Neural cell (in vitro differentiated cells): Measurements from ENCODE around the gene EIF4E2. TPM values are rescaled to one million over a fixed set of nuclear protein-coding genes. Genes with fewer than 3 reads are reported as not detected.

Experiments used
- H2AFZ ChIP-seq: fragments of 200-600, 300-800 bp; sonication (generic), shearing (Covaris generic); 2 replicates; pipeline ENCODE4 v1.6.0; 2014; ENCODE audit warnings: low read depth, mild to moderate bottlenecking, antibody characterized with exemption, low read length, moderate library complexity
- H3F3A ChIP-seq: fragments of 200-600 bp; shearing (Covaris generic); 2 replicates; pipeline ENCODE4 v1.6.1; 2016; ENCODE audit warnings: mild to moderate bottlenecking, moderate library complexity, mixed read lengths, antibody characterized with exemption, low read length; ENCODE audit not compliant: insufficient read depth, poor library complexity, severe bottlenecking
- H3K27ac ChIP-seq: fragments of 200-600, 300-800 bp; sonication (generic), shearing (Covaris generic); 2 replicates; pipeline ENCODE4 v1.5.1; 2014; ENCODE audit warnings: mild to moderate bottlenecking, low read length, moderate library complexity
- H3K27me3 ChIP-seq: fragments of 300-800, 200-600 bp; sonication (generic), shearing (Covaris generic); 2 replicates; pipeline ENCODE4 v1.6.0; 2014; ENCODE audit warnings: mild to moderate bottlenecking, low read depth, low read length, moderate library complexity; ENCODE audit not compliant: insufficient read depth
- H3K36me3 ChIP-seq: fragments of 300-800, 200-600 bp; sonication (generic), shearing (Covaris generic); 2 replicates; pipeline ENCODE4 v1.5.1; 2014; ENCODE audit warnings: mild to moderate bottlenecking, antibody characterized with exemption, low read length, moderate library complexity; ENCODE audit not compliant: insufficient read depth
- H3K4me2 ChIP-seq: fragments of 300-800, 200-600 bp; sonication (generic), shearing (Covaris generic); 2 replicates; pipeline ENCODE4 v1.6.0; 2014; ENCODE audit warnings: mild to moderate bottlenecking, low read length
- H3K4me3 ChIP-seq: fragments of 300-800, 200-600 bp; sonication (generic), shearing (Covaris generic); 2 replicates; pipeline ENCODE4 v1.5.1; 2014; ENCODE audit warnings: mild to moderate bottlenecking, low read length, moderate library complexity
- H3K79me2 ChIP-seq: fragments of 200-600 bp; shearing (Covaris generic); replicated peaks from 2 replicates; pipeline ENCODE4 v1.6.0; 2014; ENCODE audit warnings: mild to moderate bottlenecking, low read length, moderate library complexity; ENCODE audit not compliant: insufficient read depth
- H3K9ac ChIP-seq: fragments of 300-800, 200-600 bp; sonication (generic), shearing (Covaris generic); 2 replicates; pipeline ENCODE4 v1.6.1; 2016; ENCODE audit warnings: mild to moderate bottlenecking, low read length, mixed read lengths
- H3K9me2 ChIP-seq: fragments of 200-600 bp; shearing (Covaris generic); 2 replicates; pipeline ENCODE4 v1.6.1; 2016; ENCODE audit warnings: mild to moderate bottlenecking, low read length, mixed read lengths; ENCODE audit not compliant: insufficient read depth
- H3K9me3 ChIP-seq: fragments of 200-600, 300-800 bp; sonication (generic), shearing (Covaris generic); 2 replicates; pipeline ENCODE4 v1.6.1; 2016; ENCODE audit warnings: mild to moderate bottlenecking, mixed run types, low read length, moderate library complexity, mixed read lengths
- H4K20me1 ChIP-seq: fragments of 200-600 bp; shearing (Covaris generic); 2 replicates; pipeline ENCODE4 v1.6.1; 2016; ENCODE audit warnings: mild to moderate bottlenecking, mixed run types; ENCODE audit not compliant: insufficient read depth
- CTCF ChIP-seq: fragments of 450-650 bp; IDR thresholded peaks from 2 replicates; pipeline ENCODE4 v1.5.1; 2014; ENCODE audit warnings: antibody characterized with exemption, mild to moderate bottlenecking, moderate library complexity; ENCODE audit not compliant: poor library complexity, severe bottlenecking
- EP300 ChIP-seq: fragments of 450-650 bp; conservative IDR thresholded peaks from 2 replicates; pipeline ENCODE4 v1.6.1; 2014; ENCODE audit warnings: antibody characterized with exemption, mild to moderate bottlenecking, moderate library complexity; ENCODE audit not compliant: poor library complexity, severe bottlenecking
- EZH2 ChIP-seq: fragments of 200-600, 300-800 bp; shearing (Covaris generic), sonication (generic); IDR thresholded peaks from 2 replicates; pipeline ENCODE4 v1.6.1; 2014; ENCODE audit warnings: antibody characterized with exemption, low read length, borderline replicate concordance, mild to moderate bottlenecking; ENCODE audit not compliant: insufficient read depth, poor library complexity, severe bottlenecking
- MXI1 ChIP-seq: fragments of 450-650 bp; conservative IDR thresholded peaks from 2 replicates; pipeline ENCODE4 v1.6.1; 2014; ENCODE audit warnings: antibody characterized with exemption, mild to moderate bottlenecking; ENCODE audit not compliant: poor library complexity, severe bottlenecking
- POLR2AphosphoS5 ChIP-seq: IDR thresholded peaks from 2 replicates; pipeline ENCODE4 v1.6.1; 2012
- RAD21 ChIP-seq: fragments of 450-650 bp; conservative IDR thresholded peaks from 2 replicates; pipeline ENCODE4 v1.6.1; 2014; ENCODE audit warnings: antibody characterized with exemption, mild to moderate bottlenecking, moderate library complexity
- REST ChIP-seq: IDR thresholded peaks from 2 replicates; pipeline ENCODE4 v1.6.1; 2012; ENCODE audit warnings: borderline replicate concordance
- SMC3 ChIP-seq: fragments of 450-650 bp; conservative IDR thresholded peaks from 2 replicates; pipeline ENCODE4 v1.6.1; 2014; ENCODE audit warnings: antibody characterized with exemption, mild to moderate bottlenecking, moderate library complexity; ENCODE audit not compliant: poor library complexity
- TAF1 ChIP-seq: IDR thresholded peaks from 2 replicates; pipeline ENCODE4 v1.6.1; 2012; ENCODE audit warnings: low read depth
- polyA plus RNA-seq: library from polyadenylated mRNA; depleted of rRNA; stranded (reverse); fragments of >200 nt; gene quantifications from 2 replicates; pipeline ENCODE4 v1.2.3, GENCODE V29; 2014

EIF4E2 gene
- polyA plus RNA-seq, 1 donor from 2014 or later, result 57.6 TPM

DNA sequence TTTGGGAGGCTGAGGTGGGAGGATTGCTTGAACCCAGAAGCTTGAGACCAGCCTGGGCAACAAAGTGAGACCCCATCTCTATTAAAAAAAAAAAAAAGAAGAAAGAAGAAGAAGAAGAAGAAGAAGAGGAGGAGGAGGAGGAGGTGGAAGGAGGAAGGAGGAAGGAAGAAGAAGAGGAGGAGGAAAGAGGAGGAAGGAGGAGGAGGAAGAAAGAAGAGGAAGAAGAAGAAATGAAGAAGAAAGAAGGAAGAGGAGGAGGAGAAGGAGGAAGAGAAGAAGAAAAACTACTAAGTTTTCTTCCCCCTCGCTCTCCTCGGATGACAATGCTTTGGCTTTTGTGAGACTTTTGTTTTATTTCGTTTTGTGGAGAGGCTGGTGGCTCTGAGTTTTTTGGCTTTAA, 52.8 kb downstream of the EIF4E2 start:
- Histone ChIP-seq H3K27me3 (no peaks in the 10 kb centered on the region), H3K9me2 (no peaks in the 10 kb centered on the region), H3K36me3 (no peaks in the 10 kb centered on the region), H3K9ac (no peak overlapping the region), H4K20me1 (no peaks in the 10 kb centered on the region), H2AFZ (no peak overlapping the region), H3F3A (no peaks in the 10 kb centered on the region), H3K27ac (no peak overlapping the region), H3K9me3 (no peaks in the 10 kb centered on the region), H3K4me2 (no peak overlapping the region), H3K79me2 (no peaks in the 10 kb centered on the region), H3K4me3 (no peak overlapping the region)
- TF ChIP-seq SMC3 (no peak), TAF1 (no peak), EP300 (no peak), RAD21 (no peak), REST (no peak), EZH2 (no peak), CTCF (no peak), POLR2AphosphoS5 (no peak), MXI1 (no peak)

DNA sequence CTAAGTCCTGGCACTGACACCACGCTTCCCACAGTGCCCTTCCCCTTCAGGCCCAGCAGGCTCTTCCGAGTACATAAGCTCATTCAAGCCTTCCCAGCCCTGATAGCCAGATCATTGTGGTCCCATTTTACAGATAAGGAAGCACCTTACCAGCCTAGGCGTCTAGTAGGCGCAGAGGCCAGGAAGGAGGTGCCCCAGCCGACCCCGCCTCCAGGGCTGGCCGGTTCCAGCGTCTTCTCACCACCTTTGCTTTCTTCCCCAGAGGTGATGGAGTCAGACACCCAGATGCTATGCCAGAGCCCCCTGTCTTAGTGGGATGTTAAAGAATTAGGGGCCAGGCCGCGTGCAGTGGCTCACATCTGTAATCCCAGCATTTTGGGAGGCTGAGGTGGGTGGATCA, 54.0 kb downstream of the EIF4E2 start:
- Histone ChIP-seq H3K9ac (no peak overlapping the region), H3K9me2 (no peaks in the 10 kb centered on the region), H3K4me2 (no peak overlapping the region), H3F3A (no peaks in the 10 kb centered on the region), H3K79me2 (no peaks in the 10 kb centered on the region), H3K27ac (no peak overlapping the region), H3K27me3 (no peaks in the 10 kb centered on the region), H3K4me3 (no peak overlapping the region), H2AFZ (no peak overlapping the region), H4K20me1 (no peaks in the 10 kb centered on the region), H3K9me3 (no peaks in the 10 kb centered on the region), H3K36me3 (no peaks in the 10 kb centered on the region)
- no peak for TF ChIP-seq POLR2AphosphoS5
- TF ChIP-seq EP300, result no peak

DNA sequence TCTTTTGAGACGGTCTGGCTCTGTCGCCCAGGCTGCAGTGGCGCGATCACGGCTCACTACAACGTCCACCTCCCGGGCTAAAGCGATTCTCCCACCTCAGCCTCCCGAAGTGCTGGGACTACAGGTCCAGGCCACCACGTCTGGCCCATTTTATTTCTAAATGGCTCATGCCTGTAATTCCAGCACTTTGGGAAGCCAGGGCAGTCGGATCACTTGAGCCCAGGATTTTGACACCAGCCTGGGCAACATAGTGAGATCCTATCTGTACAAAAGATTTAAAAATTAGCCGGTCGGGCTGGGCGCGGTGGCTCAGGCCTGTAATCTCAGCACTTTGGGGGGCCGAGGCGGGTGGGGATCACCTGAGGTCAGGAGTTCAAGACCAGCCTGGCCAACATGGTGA, 56.5 kb downstream of the EIF4E2 start:
- no peaks in the 10 kb centered on the region for H3K9me2 ChIP-seq
- no peak overlapping the region for H3K4me2 ChIP-seq
- no peaks in the 10 kb centered on the region for H3K27me3 ChIP-seq
- H3F3A ChIP-seq, result no peaks in the 10 kb centered on the region
- TF ChIP-seq SMC3 (no peak), EZH2 (no peak), RAD21 (no peak), POLR2AphosphoS5 (no peak), TAF1 (no peak), EP300 (no peak), MXI1 (no peak), CTCF (no peak), REST (no peak)
- no peaks in the 10 kb centered on the region for H4K20me1 ChIP-seq
- no peaks in the 10 kb centered on the region for H3K79me2 ChIP-seq
- H3K27ac ChIP-seq, result no peak overlapping the region
- no peak overlapping the region for H3K4me3 ChIP-seq
- H3K9ac ChIP-seq, result no peak overlapping the region
- no peaks in the 10 kb centered on the region for H3K36me3 ChIP-seq
- H2AFZ ChIP-seq, result no peak overlapping the region
- H3K9me3 ChIP-seq, result no peaks in the 10 kb centered on the region
